Measurements from ENCODE around the gene SPATA9. TPM values are rescaled to one million over a fixed set of nuclear protein-coding genes. Genes with fewer than 3 reads are reported as not detected.

The SPATA9 gene
- total and polyA plus RNA-seq, 2 donors (not counting 3 experiments of a cell fraction or from before 2014, with no cell fraction given) = 0.07 TPM; not detected in 1

- no peak overlapping the region for H3K27ac ChIP-seq (ENCODE audit: insufficient read depth, low read depth, low read length)
- no TSS peak for BruUV-seq (replicated peaks)
- no peaks in the 10 kb centered on the region for H3K36me3 ChIP-seq (ENCODE audit: control insufficient read depth in 2 of 2, extremely low read depth in 1 of 2, insufficient read depth in 2 of 2, low read length in 2 of 2)
- no peak overlapping the region for H2AFZ ChIP-seq (ENCODE audit: low read depth, low read length)
- no peak for TF ChIP-seq JUN (IDR thresholded peaks at IDR 0.05; ENCODE audit: borderline replicate concordance, insufficient read depth, insufficient read length, low read depth)
- no peak for TF ChIP-seq POLR2A (IDR thresholded peaks at IDR 0.05; ENCODE audit: low read depth, low read length)
- TF ChIP-seq, protein P1, sequence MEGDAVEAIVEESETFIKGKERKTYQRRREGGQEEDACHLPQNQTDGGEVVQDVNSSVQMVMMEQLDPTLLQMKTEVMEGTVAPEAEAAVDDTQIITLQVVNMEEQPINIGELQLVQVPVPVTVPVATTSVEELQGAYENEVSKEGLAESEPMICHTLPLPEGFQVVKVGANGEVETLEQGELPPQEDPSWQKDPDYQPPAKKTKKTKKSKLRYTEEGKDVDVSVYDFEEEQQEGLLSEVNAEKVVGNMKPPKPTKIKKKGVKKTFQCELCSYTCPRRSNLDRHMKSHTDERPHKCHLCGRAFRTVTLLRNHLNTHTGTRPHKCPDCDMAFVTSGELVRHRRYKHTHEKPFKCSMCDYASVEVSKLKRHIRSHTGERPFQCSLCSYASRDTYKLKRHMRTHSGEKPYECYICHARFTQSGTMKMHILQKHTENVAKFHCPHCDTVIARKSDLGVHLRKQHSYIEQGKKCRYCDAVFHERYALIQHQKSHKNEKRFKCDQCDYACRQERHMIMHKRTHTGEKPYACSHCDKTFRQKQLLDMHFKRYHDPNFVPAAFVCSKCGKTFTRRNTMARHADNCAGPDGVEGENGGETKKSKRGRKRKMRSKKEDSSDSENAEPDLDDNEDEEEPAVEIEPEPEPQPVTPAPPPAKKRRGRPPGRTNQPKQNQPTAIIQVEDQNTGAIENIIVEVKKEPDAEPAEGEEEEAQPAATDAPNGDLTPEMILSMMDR (IDR thresholded peaks at IDR 0.05; ENCODE audit: extremely low read depth in 1 of 2, insufficient read depth in 1 of 2, low read depth in 1 of 2, low read length in 2 of 2) = no peak
- TF ChIP-seq MAX (IDR thresholded peaks at IDR 0.05; ENCODE audit: insufficient read depth, insufficient read length) = no peak
- no peak for TF ChIP-seq GATA2 (IDR thresholded peaks at IDR 0.05; ENCODE audit: insufficient read depth, insufficient read length, low read depth, low read length)
- TF ChIP-seq EZH2 (IDR thresholded peaks at IDR 0.05; ENCODE audit: borderline replicate concordance, low read depth, low read length, severe bottlenecking) = no peak
- no peak for TF ChIP-seq POLR2AphosphoS5 (IDR thresholded peaks at IDR 0.05; ENCODE audit: insufficient read depth, low read depth, low read length)
- DNase-seq (ENCODE audit: low read depth, low spot score) = no peak
- dilution Hi-C loops (cut with MboI; ENCODE audit: extremely low pct_ligation_motif_present, low sequenced_read_pairs) = no loop called here
- POLR2A ChIA-PET = no interaction called here
- H3K79me2 ChIP-seq (ENCODE audit: control insufficient read depth, insufficient read depth, low read length) = no peaks in the 10 kb centered on the region
- CTCF ChIA-PET = no interaction called here
- no peaks in the 10 kb centered on the region for H3K27me3 ChIP-seq (ENCODE audit: control insufficient read depth in 2 of 2, insufficient read depth in 2 of 2, low read length in 2 of 2)
- no peaks in the 10 kb centered on the region for H3K9me3 ChIP-seq (replicated peaks; ENCODE audit: control insufficient read depth, insufficient read depth, low read length)
- FAIRE-seq = no peak
- H4K20me1 ChIP-seq (replicated peaks; ENCODE audit: control insufficient read depth, extremely low read depth, insufficient read depth, low read length) = no peaks in the 10 kb centered on the region
- H3K9ac ChIP-seq (replicated peaks; ENCODE audit: extremely low read depth, insufficient read depth, low read length) = no peak overlapping the region
- intact Hi-C loops (cut with micrococcal nuclease) = no loop called here
- no peak overlapping the region for H3K4me2 ChIP-seq (ENCODE audit: insufficient read depth, low read length)
- H3K9me1 ChIP-seq (replicated peaks; ENCODE audit: control insufficient read depth, extremely low read depth, insufficient read depth, low read length) = no peaks in the 10 kb centered on the region
- no peak overlapping the region for H3K4me3 ChIP-seq (replicated peaks in 1 of 3; ENCODE audit: insufficient read depth in 1 of 3, low read depth in 1 of 3, low read length in 3 of 3)
- H3K4me1 ChIP-seq (ENCODE audit: control insufficient read depth, extremely low read depth, insufficient read depth, low read length) = peaks cover 23% of the 10 kb centered on the region
Measured at GRCh38 chr5:95671826-95672225, 11.0 kb downstream of the SPATA9 start.
